Adrenal gland (tissue), 5 donors: ENCODE data around the gene SMIM5.

Source experiments
- CTCF ChIP-seq, 6 experiments: fragments of 450-650 bp in 4 of 6; fragments of 200-600 bp in 2 of 6; sonication (generic) in 1 of 6; IDR thresholded peaks; 1 replicate in 5 of 6; 2 replicates in 1 of 6; pipeline versions ENCODE4 v1.5.1 to v1.8.0; 2016 to 2021; ENCODE audit warnings: antibody characterized with exemption in 6 of 6, mild to moderate bottlenecking in 2 of 6, moderate library complexity in 1 of 6
- POLR2A ChIP-seq, 2 donors: fragments of 450-650 bp; IDR thresholded peaks; one replicate each; pipeline ENCODE4 v1.6.1; 2017; ENCODE audit warnings: antibody characterized with exemption in 2 of 2, mild to moderate bottlenecking in 2 of 2, moderate library complexity in 1 of 2
- donor health status: DM: no; HTN: no; CAD: no.

GRCh38 chr17:75629157-75629556, 4.1 kb upstream of the SMIM5 start:
- TF ChIP-seq POLR2A (IDR thresholded peaks at IDR 0.05) (no peak), CTCF (IDR thresholded peaks at IDR 0.05) (no peak)
